Measurements from ENCODE around the gene RASAL2. TPM values are rescaled to one million over a fixed set of nuclear protein-coding genes. Genes with fewer than 3 reads are reported as not detected.
A peak's percentile ranks its signal among the peaks of the same experiment; 100 is the strongest.

Gene RASAL2
- total RNA-seq, 1 experiment from 2014 or later: 31.6 TPM

DNA sequence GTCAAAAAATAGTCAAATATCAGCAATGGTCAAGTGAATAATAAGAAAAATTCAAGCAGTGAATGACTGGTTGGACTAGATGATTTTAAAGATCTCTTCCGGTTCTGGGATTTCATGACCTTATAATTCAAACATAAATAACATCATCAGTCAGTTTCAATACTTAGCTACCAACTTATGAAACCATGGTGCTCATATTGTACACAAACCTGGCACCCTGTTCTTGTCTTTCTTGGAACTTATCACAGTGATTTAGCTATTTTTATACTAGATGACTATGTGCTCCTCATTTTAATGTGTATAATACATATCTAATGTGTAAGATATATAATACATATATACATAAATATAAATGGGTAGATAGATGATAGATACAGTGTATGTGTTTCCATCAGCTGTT lies 245.9 kb downstream of the RASAL2 start:
- Histone ChIP-seq H3K4me3 (ENCODE audit: low read depth in 2 of 2, low read length in 2 of 2) (no peak overlapping the region), H3K36me3 (ENCODE audit: control insufficient read depth, insufficient read depth, low read length) (no peaks in the 10 kb centered on the region; the same call in 1 of the 2 replicates), H3K9me3 (ENCODE audit: control insufficient read depth, insufficient read depth, low read depth, low read length) (no peaks in the 10 kb centered on the region), H3K27me3 (ENCODE audit: control insufficient read depth, insufficient read depth, low read length) (no peaks in the 10 kb centered on the region), H3K27ac (ENCODE audit: low read length) (no peak overlapping the region), H3K4me1 (ENCODE audit: control insufficient read depth, insufficient read depth, low read length) (peaks cover 27% of the 10 kb centered on the region)
- in situ Hi-C loops (cut with HindIII; ENCODE audit: low pct_unique_long_range_greater_than_20kb, low sequenced_read_pairs) (no loop called here), intact Hi-C loops (cut with micrococcal nuclease; ENCODE audit: unreplicated experiment) (no loop called here)
- POLR2A ChIA-PET: no interaction called here
- no TSS peak for BruUV-seq (replicated peaks)
- no peak for ATAC-seq
- TF ChIP-seq, protein P1, sequence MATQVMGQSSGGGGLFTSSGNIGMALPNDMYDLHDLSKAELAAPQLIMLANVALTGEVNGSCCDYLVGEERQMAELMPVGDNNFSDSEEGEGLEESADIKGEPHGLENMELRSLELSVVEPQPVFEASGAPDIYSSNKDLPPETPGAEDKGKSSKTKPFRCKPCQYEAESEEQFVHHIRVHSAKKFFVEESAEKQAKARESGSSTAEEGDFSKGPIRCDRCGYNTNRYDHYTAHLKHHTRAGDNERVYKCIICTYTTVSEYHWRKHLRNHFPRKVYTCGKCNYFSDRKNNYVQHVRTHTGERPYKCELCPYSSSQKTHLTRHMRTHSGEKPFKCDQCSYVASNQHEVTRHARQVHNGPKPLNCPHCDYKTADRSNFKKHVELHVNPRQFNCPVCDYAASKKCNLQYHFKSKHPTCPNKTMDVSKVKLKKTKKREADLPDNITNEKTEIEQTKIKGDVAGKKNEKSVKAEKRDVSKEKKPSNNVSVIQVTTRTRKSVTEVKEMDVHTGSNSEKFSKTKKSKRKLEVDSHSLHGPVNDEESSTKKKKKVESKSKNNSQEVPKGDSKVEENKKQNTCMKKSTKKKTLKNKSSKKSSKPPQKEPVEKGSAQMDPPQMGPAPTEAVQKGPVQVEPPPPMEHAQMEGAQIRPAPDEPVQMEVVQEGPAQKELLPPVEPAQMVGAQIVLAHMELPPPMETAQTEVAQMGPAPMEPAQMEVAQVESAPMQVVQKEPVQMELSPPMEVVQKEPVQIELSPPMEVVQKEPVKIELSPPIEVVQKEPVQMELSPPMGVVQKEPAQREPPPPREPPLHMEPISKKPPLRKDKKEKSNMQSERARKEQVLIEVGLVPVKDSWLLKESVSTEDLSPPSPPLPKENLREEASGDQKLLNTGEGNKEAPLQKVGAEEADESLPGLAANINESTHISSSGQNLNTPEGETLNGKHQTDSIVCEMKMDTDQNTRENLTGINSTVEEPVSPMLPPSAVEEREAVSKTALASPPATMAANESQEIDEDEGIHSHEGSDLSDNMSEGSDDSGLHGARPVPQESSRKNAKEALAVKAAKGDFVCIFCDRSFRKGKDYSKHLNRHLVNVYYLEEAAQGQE (IDR thresholded peaks at IDR 0.05; ENCODE audit: insufficient read depth in 1 of 2, low read depth in 2 of 2, low read length in 1 of 2): no peak
- CTCF ChIA-PET: interaction anchor here (0.5 kb wide), 1 partner anchor 28 kb away, joined by 4 read pairs; no protein-coding TSS in a partner anchor
- no peak for DNase-seq (ENCODE audit: low read depth, low spot score)

DNA sequence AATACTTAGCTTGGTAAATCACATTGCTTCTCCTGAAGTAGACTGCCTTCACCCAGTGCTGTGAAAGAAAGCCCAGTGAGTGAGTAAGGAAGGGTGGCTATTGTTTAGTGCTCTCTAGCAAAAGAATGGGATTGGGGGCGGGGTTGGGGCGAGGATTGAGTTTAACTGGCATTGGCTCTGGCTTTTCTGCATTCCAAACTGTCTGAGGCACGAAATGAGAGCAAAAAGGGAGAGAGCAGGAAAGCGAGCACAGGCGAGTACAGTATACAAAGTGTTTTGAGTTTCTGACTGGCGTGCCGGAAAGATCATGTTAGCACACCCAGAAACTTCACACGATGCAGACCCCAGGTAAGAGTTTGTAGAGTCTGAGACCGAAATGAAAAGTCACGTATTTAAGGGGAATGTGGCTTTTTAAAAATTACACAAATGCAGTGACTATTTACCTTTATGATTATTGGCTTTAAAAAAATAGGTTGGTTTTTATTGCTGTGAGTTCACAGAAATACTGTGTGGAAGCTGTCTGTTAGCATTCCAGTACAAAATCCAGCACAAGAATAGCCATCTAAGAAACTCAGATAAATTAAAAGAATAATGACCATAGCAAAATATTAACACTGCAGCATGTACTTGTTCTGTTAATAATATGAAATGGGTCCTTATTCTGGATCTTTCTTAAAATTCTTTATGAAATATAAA lies 247.5 kb downstream of the RASAL2 start:
- Histone ChIP-seq H3K4me1 (ENCODE audit: control insufficient read depth, insufficient read depth, low read length) (peaks cover 32% of the 10 kb centered on the region), H3K27ac (ENCODE audit: low read length) (peak overlapping the region; percentile 29), H3K9me3 (ENCODE audit: control insufficient read depth, insufficient read depth, low read depth, low read length) (no peaks in the 10 kb centered on the region), H3K36me3 (ENCODE audit: control insufficient read depth, insufficient read depth, low read length) (no peaks in the 10 kb centered on the region; the same call in 1 of the 2 replicates), H3K27me3 (ENCODE audit: control insufficient read depth, insufficient read depth, low read length) (no peaks in the 10 kb centered on the region), H3K4me3 (ENCODE audit: low read depth in 2 of 2, low read length in 2 of 2) (peak overlapping the region in 1 of 2 experiments; percentile 29; a peak in 2 of 4 replicates)
- TF ChIP-seq POLR2AphosphoS5 (IDR thresholded peaks at IDR 0.05; ENCODE audit: low read depth, low read length) (no peak), SIN3A (IDR thresholded peaks at IDR 0.05; ENCODE audit: borderline replicate concordance, insufficient read depth, low read depth, low read length) (no peak), TCF7L2 (IDR thresholded peaks at IDR 0.05; ENCODE audit: low read depth, low read length) (no peak)
- TF ChIP-seq, protein P2, sequence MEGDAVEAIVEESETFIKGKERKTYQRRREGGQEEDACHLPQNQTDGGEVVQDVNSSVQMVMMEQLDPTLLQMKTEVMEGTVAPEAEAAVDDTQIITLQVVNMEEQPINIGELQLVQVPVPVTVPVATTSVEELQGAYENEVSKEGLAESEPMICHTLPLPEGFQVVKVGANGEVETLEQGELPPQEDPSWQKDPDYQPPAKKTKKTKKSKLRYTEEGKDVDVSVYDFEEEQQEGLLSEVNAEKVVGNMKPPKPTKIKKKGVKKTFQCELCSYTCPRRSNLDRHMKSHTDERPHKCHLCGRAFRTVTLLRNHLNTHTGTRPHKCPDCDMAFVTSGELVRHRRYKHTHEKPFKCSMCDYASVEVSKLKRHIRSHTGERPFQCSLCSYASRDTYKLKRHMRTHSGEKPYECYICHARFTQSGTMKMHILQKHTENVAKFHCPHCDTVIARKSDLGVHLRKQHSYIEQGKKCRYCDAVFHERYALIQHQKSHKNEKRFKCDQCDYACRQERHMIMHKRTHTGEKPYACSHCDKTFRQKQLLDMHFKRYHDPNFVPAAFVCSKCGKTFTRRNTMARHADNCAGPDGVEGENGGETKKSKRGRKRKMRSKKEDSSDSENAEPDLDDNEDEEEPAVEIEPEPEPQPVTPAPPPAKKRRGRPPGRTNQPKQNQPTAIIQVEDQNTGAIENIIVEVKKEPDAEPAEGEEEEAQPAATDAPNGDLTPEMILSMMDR (IDR thresholded peaks at IDR 0.05): no peak
- TF ChIP-seq, protein P1 (IDR thresholded peaks at IDR 0.05; ENCODE audit: insufficient read depth in 1 of 2, low read depth in 2 of 2, low read length in 1 of 2): no peak
- POLR2A ChIA-PET: no interaction called here
- DNase-seq (ENCODE audit: low read depth, low spot score) (no peak), ATAC-seq (peak; percentile 81)
- CTCF ChIA-PET: no interaction called here
- no TSS peak for BruUV-seq (replicated peaks)
- intact Hi-C loops (cut with micrococcal nuclease; ENCODE audit: unreplicated experiment) (no loop called here), in situ Hi-C loops (cut with HindIII; ENCODE audit: low pct_unique_long_range_greater_than_20kb, low sequenced_read_pairs) (no loop called here)
